ENCODE data around the gene KRT74. TPM values are rescaled to one million over a fixed set of nuclear protein-coding genes. Genes with fewer than 3 reads are reported as not detected.

Gene KRT74
- total and polyA plus RNA-seq, 4 experiments from 2014 or later: not detected

- Histone ChIP-seq H3K27ac (ENCODE audit: low read depth, low read length) (no peak overlapping the region), H3K36me3 (ENCODE audit: insufficient read depth, low read length) (no peaks in the 10 kb centered on the region), H3K9me3 (ENCODE audit: control insufficient read depth in 1 of 2, low read length in 2 of 2) (no peaks in the 10 kb centered on the region), H3K4me1 (ENCODE audit: insufficient read depth, low read length) (peaks cover 53% of the 10 kb centered on the region), H3K4me3 (ENCODE audit: low read length in 2 of 2) (no peak overlapping the region), H3K27me3 (ENCODE audit: insufficient read depth, low read length) (no peaks in the 10 kb centered on the region)
- Mint-ChIP-seq H3K27me3 (peaks cover 2 to 11% of the 10 kb centered on the region in 2 donors), H3K27ac (peak overlapping the region; percentile 49 to 96 (median 83)), H3K9me3 (no peaks in the 10 kb centered on the region), H3K4me1 (peaks cover 15 to 70% (median 44%) of the 10 kb centered on the region in 4 donors), H3K36me3 (no peaks in the 10 kb centered on the region), H3K4me3 (peak overlapping the region in 7 of 8 donors; percentile 2 to 56 (median 21))
- ChIA-PET POLR2A (ENCODE audit: partially characterized antibody) (interaction anchor here (1.5 to 1.6 kb wide), 2 partner anchors 28 to 30 kb away, joined by 3 to 8 read pairs; no protein-coding TSS in a partner anchor), CTCF (ENCODE audit: partially characterized antibody) (interaction anchor here (6.7 kb wide), 1 partner anchor 29 kb away, joined by 61 read pairs; no protein-coding TSS in a partner anchor)
- intact Hi-C loops (cut with micrococcal nuclease): no loop called here
- peak in 2 of 5 donors; percentile 12 to 26 for DNase-seq
Observed at GRCh38 chr12:52615208-52615868, 41.7 kb upstream of the KRT74 start.

DNA sequence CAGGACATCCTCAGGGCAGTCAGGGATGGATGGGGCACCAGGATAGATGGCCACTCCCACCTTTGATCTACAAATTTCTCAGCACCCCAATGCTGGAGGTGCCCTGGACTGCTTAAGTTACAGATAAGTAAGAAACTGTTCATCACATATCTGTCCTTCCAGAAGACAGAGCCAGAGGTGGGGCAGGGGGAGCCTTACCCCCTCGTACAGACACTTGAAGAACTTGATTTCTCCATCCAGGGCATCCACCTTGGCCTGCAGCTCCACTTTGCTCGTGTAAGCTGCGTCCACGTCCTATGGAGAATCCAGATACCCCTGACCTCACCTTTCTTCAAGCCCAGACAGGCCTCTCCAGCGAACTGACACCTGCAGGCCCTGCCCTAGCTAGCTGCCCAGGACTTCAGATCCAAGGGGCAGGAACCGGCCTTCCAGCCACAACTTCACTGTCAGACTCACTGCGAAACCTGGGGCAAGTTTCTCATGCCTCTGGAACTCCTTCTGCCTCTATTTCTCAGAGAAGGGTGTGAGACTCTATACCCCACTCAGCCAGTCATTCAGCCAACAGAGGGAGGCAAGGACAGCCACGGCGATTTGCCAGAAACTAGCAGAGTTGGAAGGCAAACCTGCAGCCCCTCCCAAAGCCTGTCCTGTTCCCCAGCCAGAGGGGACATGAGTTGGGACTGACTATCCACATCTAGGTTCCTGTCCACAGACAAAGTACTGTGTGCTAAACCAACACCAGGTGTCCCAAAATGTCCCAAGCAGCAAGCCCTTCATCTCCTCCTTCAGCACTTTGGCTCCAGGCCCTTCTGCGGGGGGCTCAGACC is 41.0 kb upstream of the KRT74 start:
- DNase-seq: no peak
- POLR2A ChIA-PET (ENCODE audit: partially characterized antibody): interaction anchor here (1.5 to 1.6 kb wide), 2 partner anchors 28 to 31 kb away, joined by 3 to 8 read pairs; no protein-coding TSS in a partner anchor
- H3K27ac ChIP-seq (ENCODE audit: low read depth, low read length): no peak overlapping the region
- CTCF ChIA-PET (ENCODE audit: partially characterized antibody): interaction anchor here (6.7 kb wide), 1 partner anchor 29 kb away, joined by 61 read pairs; no protein-coding TSS in a partner anchor
- H3K4me3 Mint-ChIP-seq: peak overlapping the region in 6 of 8 donors; percentile 4 to 56 (median 34)
- no peaks in the 10 kb centered on the region for H3K9me3 ChIP-seq (ENCODE audit: control insufficient read depth in 1 of 2, low read length in 2 of 2)
- H3K4me1 Mint-ChIP-seq: peaks cover 19 to 77% (median 49%) of the 10 kb centered on the region in 4 donors
- H3K4me3 ChIP-seq (ENCODE audit: low read length in 2 of 2): no peak overlapping the region
- intact Hi-C loops (cut with micrococcal nuclease): no loop called here
- H3K4me1 ChIP-seq (ENCODE audit: insufficient read depth, low read length): peaks cover 59% of the 10 kb centered on the region
- H3K27ac Mint-ChIP-seq: peak overlapping the region; percentile 42 to 96 (median 80)
- no peaks in the 10 kb centered on the region for H3K27me3 ChIP-seq (ENCODE audit: insufficient read depth, low read length)
- peaks cover 4 to 11% of the 10 kb centered on the region in 2 donors for H3K27me3 Mint-ChIP-seq
- H3K36me3 ChIP-seq (ENCODE audit: insufficient read depth, low read length): no peaks in the 10 kb centered on the region
- no peaks in the 10 kb centered on the region for H3K9me3 Mint-ChIP-seq
- H3K36me3 Mint-ChIP-seq: no peaks in the 10 kb centered on the region

- no peaks in the 10 kb centered on the region for H3K27me3 ChIP-seq (ENCODE audit: insufficient read depth, low read length)
- H3K27me3 Mint-ChIP-seq: peaks cover 2 to 9% of the 10 kb centered on the region in 2 donors
- H3K27ac Mint-ChIP-seq: peak overlapping the region in 6 of 7 donors; percentile 74 to 92 (median 88)
- DNase-seq: no peak
- intact Hi-C loops (cut with micrococcal nuclease): no loop called here
- H3K9me3 ChIP-seq (ENCODE audit: control insufficient read depth in 1 of 2, low read length in 2 of 2): no peaks in the 10 kb centered on the region
- no peaks in the 10 kb centered on the region for H3K36me3 Mint-ChIP-seq
- no peak overlapping the region for H3K27ac ChIP-seq (ENCODE audit: low read depth, low read length)
- H3K4me1 Mint-ChIP-seq: peaks cover 21 to 88% (median 59%) of the 10 kb centered on the region in 4 donors
- peaks cover 70% of the 10 kb centered on the region for H3K4me1 ChIP-seq (ENCODE audit: insufficient read depth, low read length)
- POLR2A ChIA-PET (ENCODE audit: partially characterized antibody): interaction anchor here (1.1 kb wide), 1 partner anchor 17 kb away, joined by 3 read pairs; no protein-coding TSS in a partner anchor
- H3K4me3 ChIP-seq (ENCODE audit: low read length in 2 of 2): no peak overlapping the region
- H3K9me3 Mint-ChIP-seq: no peaks in the 10 kb centered on the region
- H3K36me3 ChIP-seq (ENCODE audit: insufficient read depth, low read length): no peaks in the 10 kb centered on the region
- H3K4me3 Mint-ChIP-seq: peak overlapping the region in 1 of 8 donors; percentile 20
- CTCF ChIA-PET (ENCODE audit: partially characterized antibody): interaction anchor here (6.7 kb wide), 1 partner anchor 28 kb away, joined by 61 read pairs; no protein-coding TSS in a partner anchor
Observed at GRCh38 chr12:52613384-52614030, 39.9 kb upstream of the KRT74 start.

- no peak for DNase-seq
- H3K4me3 Mint-ChIP-seq: peak overlapping the region in 6 of 8 donors; percentile 20 to 68 (median 38)
- no peaks in the 10 kb centered on the region for H3K36me3 ChIP-seq (ENCODE audit: insufficient read depth, low read length)
- ChIA-PET POLR2A (ENCODE audit: partially characterized antibody) (interaction anchor here (0.8 to 5.3 kb wide), 4 partner anchors 18 to 29 kb away, joined by 3 to 54 read pairs (median 3); no protein-coding TSS in a partner anchor), CTCF (ENCODE audit: partially characterized antibody) (interaction anchor here (0.6 to 6.7 kb wide), 3 partner anchors 20 to 68 kb away, joined by 3 to 61 read pairs (median 3); partner anchors contain the start of gene KRT1)
- no peak overlapping the region for H3K27ac ChIP-seq (ENCODE audit: low read depth, low read length)
- no peaks in the 10 kb centered on the region for H3K36me3 Mint-ChIP-seq
- H3K4me1 ChIP-seq (ENCODE audit: insufficient read depth, low read length): peaks cover 77% of the 10 kb centered on the region
- H3K4me1 Mint-ChIP-seq: peaks cover 22 to 96% (median 65%) of the 10 kb centered on the region in 4 donors
- intact Hi-C loops (cut with micrococcal nuclease): no loop called here
- peaks cover 2 to 9% of the 10 kb centered on the region in 2 donors for H3K27me3 Mint-ChIP-seq
- no peak overlapping the region for H3K4me3 ChIP-seq (ENCODE audit: low read length in 2 of 2)
- peak overlapping the region; percentile 66 to 92 (median 86) for H3K27ac Mint-ChIP-seq
- H3K9me3 Mint-ChIP-seq: no peaks in the 10 kb centered on the region
- H3K27me3 ChIP-seq (ENCODE audit: insufficient read depth, low read length): no peaks in the 10 kb centered on the region
- H3K9me3 ChIP-seq (ENCODE audit: control insufficient read depth in 1 of 2, low read length in 2 of 2): no peaks in the 10 kb centered on the region
Observed at GRCh38 chr12:52612431-52613383, 39.1 kb upstream of the KRT74 start.

DNA sequence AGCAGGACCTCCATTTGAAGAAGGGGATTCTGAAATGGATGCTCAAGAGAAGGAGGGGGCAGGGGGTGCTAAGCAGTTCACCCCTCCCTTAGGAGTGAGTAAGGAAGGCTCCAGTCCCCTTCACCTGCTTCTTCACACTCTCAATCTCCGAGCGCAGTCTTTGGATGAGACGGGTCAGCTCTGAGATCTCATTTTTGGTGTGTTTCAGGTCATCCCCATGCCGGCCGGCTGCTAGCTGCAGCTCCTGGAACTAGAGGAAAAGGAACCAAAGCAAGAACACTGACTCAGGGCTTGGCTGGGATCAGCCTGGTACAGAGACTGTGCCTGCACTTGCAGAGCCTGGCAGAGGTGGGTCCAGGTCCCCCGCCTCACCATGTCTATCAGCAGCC is 37.4 kb upstream of the KRT74 start:
- Histone ChIP-seq H3K36me3 (ENCODE audit: insufficient read depth, low read length) (no peaks in the 10 kb centered on the region), H3K4me1 (ENCODE audit: insufficient read depth, low read length) (peaks cover 78% of the 10 kb centered on the region), H3K9me3 (ENCODE audit: control insufficient read depth in 1 of 2, low read length in 2 of 2) (no peaks in the 10 kb centered on the region), H3K27ac (ENCODE audit: low read depth, low read length) (no peak overlapping the region), H3K27me3 (ENCODE audit: insufficient read depth, low read length) (no peaks in the 10 kb centered on the region), H3K4me3 (ENCODE audit: low read length in 2 of 2) (no peak overlapping the region)
- peak overlapping the region in 6 of 7 donors; percentile 73 to 92 (median 82) for H3K27ac Mint-ChIP-seq
- ChIA-PET POLR2A (ENCODE audit: partially characterized antibody) (interaction anchor here (0.9 to 5.3 kb wide), 9 partner anchors 8 to 263 kb away, joined by 3 to 54 read pairs (median 6); no protein-coding TSS in a partner anchor), CTCF (ENCODE audit: partially characterized antibody) (interaction anchor here (0.8 to 6.7 kb wide), 7 partner anchors 22 to 268 kb away, joined by 3 to 61 read pairs (median 5); no protein-coding TSS in a partner anchor)
- DNase-seq: no peak
- H3K9me3 Mint-ChIP-seq: no peaks in the 10 kb centered on the region
- peaks cover 2 to 6% of the 10 kb centered on the region in 2 donors for H3K27me3 Mint-ChIP-seq
- no peaks in the 10 kb centered on the region for H3K36me3 Mint-ChIP-seq
- intact Hi-C loops (cut with micrococcal nuclease): no loop called here
- H3K4me1 Mint-ChIP-seq: peaks cover 22 to 96% (median 67%) of the 10 kb centered on the region in 4 donors
- H3K4me3 Mint-ChIP-seq: peak overlapping the region in 6 of 8 donors; percentile 55 to 76 (median 70)

Data from CD4-positive, alpha-beta memory T cell (primary cell).